Psoas muscle (tissue), 8 donors: ENCODE data around the gene IL34. TPM values are rescaled to one million over a fixed set of nuclear protein-coding genes. Genes with fewer than 3 reads are reported as not detected.

Experiments
- ATAC-seq, 4 donors: fragments of 200-7000 bp; cut with Tn5 transposase; one replicate each; pipeline ENCODE4 v1.9.1; 2020; ENCODE audit warnings: moderate library complexity in 3 of 4, mild to moderate bottlenecking in 2 of 4
- DNase-seq, 2 donors: peaks; one replicate each; pipeline ENCODE4 v3.0.0-alpha.2; 2020
- H3K27ac ChIP-seq: fragments of 200-600 bp; one replicate; pipeline ENCODE4 v1.8.0; 2022
- H3K27me3 ChIP-seq, 3 donors: fragments of 200-600 bp in 1 of 3; one replicate each; pipeline versions ENCODE4 v1.6.1 to v1.8.0; 2013 to 2022; ENCODE audit warnings: low read length in 2 of 3, mild to moderate bottlenecking in 2 of 3, moderate library complexity in 1 of 3; ENCODE audit not compliant: insufficient read depth in 3 of 3
- H3K36me3 ChIP-seq, 2 donors: fragments of 200-600 bp in 1 of 2; one replicate each; pipeline versions ENCODE4 v1.6.1 to v1.8.0; 2013 to 2022; ENCODE audit warnings: low read depth in 1 of 2, mild to moderate bottlenecking in 1 of 2, moderate library complexity in 1 of 2; ENCODE audit not compliant: insufficient read depth in 1 of 2
- H3K4me1 ChIP-seq: fragments of 200-600 bp; one replicate; pipeline ENCODE4 v1.8.0; 2022
- H3K4me3 ChIP-seq: fragments of 200-600 bp; one replicate; pipeline ENCODE4 v1.8.0; 2022; ENCODE audit warnings: mild to moderate bottlenecking
- H3K9me3 ChIP-seq: fragments of 200-600 bp; one replicate; pipeline ENCODE4 v1.8.0; 2022
- WGBS, 3 donors: extraction: QIAGEN DNeasy Blood & Tissue Kit; methylation state at CpG; one replicate each; pipeline versions ENCODE4 v1.1.6 to v1.1.7; 2013; 5-methylcytosine and 5-hydroxymethylcytosine counted together
- intact Hi-C, 2 donors: fragments of 100-400 bp; cut with DNase I; formaldehyde crosslinking; loops; one replicate each; pipeline versions ENCODE4 v1.11.0 to v1.14.2; 2022
- polyA plus RNA-seq, 3 donors: library from polyadenylated mRNA; stranded (reverse); fragments of 200-250 nt; gene quantifications; one replicate each; pipeline ENCODE4 v1.2.3, GENCODE V29; 2013
- total RNA-seq, 4 donors: library from RNA; stranded (reverse); fragmentation: NEBNext Ultra II Directional in 2 of 4; extraction: Animal tissue kit (Norgen Biotek cat#: 25700) in 2 of 4; gene quantifications; one replicate each; pipeline versions ENCODE4 v1.2.1 to v1.2.4, GENCODE V29; 2021 to 2023
- TF ChIP-seq, protein P1 (sequence below): fragments of 200-600 bp; IDR thresholded peaks from one replicate; pipeline ENCODE4 v1.8.0; 2022; ENCODE audit warnings: antibody characterized with exemption
- donor health status: healthy with polysubstance abuse.
- donor health status: DM: no; HTN: no; CAD: no; lungs with moderate emphysema.
- donor health status: Bipolar disorder and iron deficiency.
- donor health status: healthy.
- donor health status: DM: yes; HTN: yes; CAD: no.
- donor health status: DM: no; HTN: no; CAD: no.
- donor health status: DM: no; HTN: no; CAD: no.
- donor health status: DM: yes; HTN: yes; CAD: no.

IL34 gene
- total and polyA plus RNA-seq, 7 donors, result 0.89 to 18.5 (median 6.5) TPM

DNA sequence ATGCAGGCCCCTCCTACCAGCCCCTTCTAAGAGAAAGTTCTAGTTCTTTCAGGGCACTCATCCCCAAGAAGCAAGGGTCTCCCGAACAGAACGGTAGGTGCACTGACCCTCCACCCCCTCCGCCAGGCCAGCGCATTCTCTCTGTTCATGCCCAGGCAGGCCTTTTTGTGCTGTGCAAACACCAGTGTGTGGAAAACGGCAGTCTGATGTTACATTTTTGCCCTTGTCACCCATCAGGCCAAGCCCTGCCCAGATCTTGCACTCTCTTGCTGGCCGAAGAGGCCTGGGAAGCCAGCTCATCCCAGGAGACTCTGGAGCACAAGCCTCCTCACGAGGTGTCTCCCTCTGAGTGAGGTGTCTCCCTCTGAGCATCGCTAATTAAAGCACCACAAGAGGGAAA is 55.6 kb downstream of the IL34 start:
- H3K36me3 ChIP-seq, result no peaks in the 10 kb centered on the region
- H3K27me3 ChIP-seq, result no peaks in the 10 kb centered on the region
- H3K4me1 ChIP-seq, result peaks cover 74% of the 10 kb centered on the region
- intact Hi-C loops, result loop anchor here in 1 of 2 donors (5.0 kb wide), 1 partner anchor 35 kb away; no protein-coding TSS in a partner anchor
- ATAC-seq (no peak), DNase-seq (no peak)
- WGBS, 3 donors, result 85 to 92% (median 89%) methylated on average over 8 of the region's 8 CpGs
- H3K4me3 ChIP-seq, result no peak overlapping the region
- peak overlapping the region; percentile 85 for H3K27ac ChIP-seq
- no peaks in the 10 kb centered on the region for H3K9me3 ChIP-seq
- TF ChIP-seq, protein P1, sequence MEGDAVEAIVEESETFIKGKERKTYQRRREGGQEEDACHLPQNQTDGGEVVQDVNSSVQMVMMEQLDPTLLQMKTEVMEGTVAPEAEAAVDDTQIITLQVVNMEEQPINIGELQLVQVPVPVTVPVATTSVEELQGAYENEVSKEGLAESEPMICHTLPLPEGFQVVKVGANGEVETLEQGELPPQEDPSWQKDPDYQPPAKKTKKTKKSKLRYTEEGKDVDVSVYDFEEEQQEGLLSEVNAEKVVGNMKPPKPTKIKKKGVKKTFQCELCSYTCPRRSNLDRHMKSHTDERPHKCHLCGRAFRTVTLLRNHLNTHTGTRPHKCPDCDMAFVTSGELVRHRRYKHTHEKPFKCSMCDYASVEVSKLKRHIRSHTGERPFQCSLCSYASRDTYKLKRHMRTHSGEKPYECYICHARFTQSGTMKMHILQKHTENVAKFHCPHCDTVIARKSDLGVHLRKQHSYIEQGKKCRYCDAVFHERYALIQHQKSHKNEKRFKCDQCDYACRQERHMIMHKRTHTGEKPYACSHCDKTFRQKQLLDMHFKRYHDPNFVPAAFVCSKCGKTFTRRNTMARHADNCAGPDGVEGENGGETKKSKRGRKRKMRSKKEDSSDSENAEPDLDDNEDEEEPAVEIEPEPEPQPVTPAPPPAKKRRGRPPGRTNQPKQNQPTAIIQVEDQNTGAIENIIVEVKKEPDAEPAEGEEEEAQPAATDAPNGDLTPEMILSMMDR, result no peak

DNA sequence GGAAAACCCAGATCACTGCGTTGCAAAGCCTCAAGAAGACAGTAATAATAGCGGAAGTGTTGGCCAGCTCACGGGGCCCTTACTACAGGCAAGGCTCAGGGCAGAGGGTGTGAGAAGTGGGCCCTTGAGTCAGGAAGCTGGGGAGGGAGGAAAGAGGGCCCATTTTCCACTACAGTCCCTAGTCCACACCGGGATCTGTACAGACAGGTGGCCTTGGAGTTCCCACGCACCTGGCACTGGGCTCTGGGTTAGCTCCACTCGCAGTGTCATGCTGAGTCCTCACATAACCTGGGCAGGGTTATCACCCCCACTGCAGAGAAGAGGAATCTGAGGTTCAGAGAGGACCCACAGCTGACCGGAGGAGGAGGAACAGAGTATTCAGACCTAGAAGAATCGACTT is 56.3 kb downstream of the IL34 start:
- no peaks in the 10 kb centered on the region for H3K9me3 ChIP-seq
- ATAC-seq, result no peak
- intact Hi-C loops, result loop anchor here in 1 of 2 donors (5.0 kb wide), 1 partner anchor 35 kb away; no protein-coding TSS in a partner anchor
- no peak overlapping the region for H3K4me3 ChIP-seq
- DNase-seq, result no peak
- TF ChIP-seq, protein P1, result no peak
- no peaks in the 10 kb centered on the region for H3K36me3 ChIP-seq
- peaks cover 68% of the 10 kb centered on the region for H3K4me1 ChIP-seq
- H3K27ac ChIP-seq, result peak overlapping the region; percentile 85
- H3K27me3 ChIP-seq, result no peaks in the 10 kb centered on the region
- WGBS, 3 donors, result 56 to 68% (median 60%) methylated on average over 8 of the region's 8 CpGs

DNA sequence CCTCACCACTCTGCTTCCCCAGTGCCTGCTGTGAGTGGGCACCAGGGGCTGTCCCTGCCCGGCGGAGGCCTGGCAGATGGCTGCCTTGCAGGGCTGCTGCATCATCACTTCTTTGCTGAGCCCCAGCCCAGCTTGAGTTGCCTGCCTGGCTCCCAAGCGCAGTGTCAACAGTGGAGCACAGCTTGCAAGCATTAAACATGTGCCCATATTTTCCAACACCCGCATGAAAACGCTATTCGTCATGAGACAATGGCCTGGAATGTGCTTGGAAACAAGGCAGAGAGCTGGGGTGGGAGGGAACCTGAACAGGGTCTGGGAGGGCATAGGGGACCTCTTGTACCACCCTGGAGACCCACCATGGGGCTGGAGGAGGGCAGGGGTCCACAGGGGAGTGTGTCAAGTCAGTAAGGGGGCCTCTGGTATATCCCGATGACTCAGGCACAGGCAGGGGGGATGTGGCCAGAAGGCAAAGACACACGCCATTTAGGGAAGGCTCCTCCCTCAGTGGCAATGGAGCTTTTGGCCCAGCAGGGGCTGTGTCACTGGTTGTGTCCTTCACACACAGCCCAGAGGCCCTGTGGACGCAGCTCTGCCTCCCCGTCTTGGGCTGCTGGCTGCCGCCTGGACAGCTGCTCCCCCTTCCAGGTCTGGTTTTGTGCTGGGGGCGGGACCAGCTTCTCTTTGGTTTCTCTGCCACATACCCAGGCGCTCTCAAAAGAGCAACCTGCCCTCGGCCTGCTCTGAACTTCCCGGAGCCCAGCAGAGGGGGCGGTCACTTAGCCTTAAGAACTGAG is 56.9 kb downstream of the IL34 start:
- Histone ChIP-seq H3K27ac (peak overlapping the region; percentile 85), H3K4me3 (no peak overlapping the region), H3K4me1 (peaks cover 62% of the 10 kb centered on the region), H3K27me3 (no peaks in the 10 kb centered on the region), H3K36me3 (no peaks in the 10 kb centered on the region), H3K9me3 (no peaks in the 10 kb centered on the region)
- DNase-seq (peak; percentile 75 to 86), ATAC-seq (peak; percentile 68 to 80 (median 78))
- 34 to 47% (median 37%) methylated on average over 16 of the region's 16 CpGs for WGBS, 3 donors
- TF ChIP-seq, protein P1, result peak; percentile 35
- intact Hi-C loops, result loop anchor here in 1 of 2 donors (5.0 kb wide), 1 partner anchor 34 kb away; no protein-coding TSS in a partner anchor

GRCh38 chr16:70703835-70704381 is 57.5 kb downstream of the IL34 start:
- TF ChIP-seq, protein P1, result no peak
- intact Hi-C loops, result loop anchor here in 1 of 2 donors (5.0 kb wide), 1 partner anchor 33 kb away; no protein-coding TSS in a partner anchor

More at GRCh38 chr16:70703835-70704381, 57.5 kb downstream of the IL34 start:
- peak overlapping the region; percentile 85 for H3K27ac ChIP-seq
- no peaks in the 10 kb centered on the region for H3K36me3 ChIP-seq
- H3K4me3 ChIP-seq, result no peak overlapping the region
- 68 to 90% (median 79%) methylated on average over 6 of the region's 6 CpGs for WGBS, 3 donors
- H3K27me3 ChIP-seq, result no peaks in the 10 kb centered on the region
- no peak for DNase-seq
- peaks cover 58% of the 10 kb centered on the region for H3K4me1 ChIP-seq
- no peaks in the 10 kb centered on the region for H3K9me3 ChIP-seq
- no peak for ATAC-seq
